IMR-90 (cell line): ENCODE data around the gene GAL3ST2. TPM values are rescaled to one million over a fixed set of nuclear protein-coding genes. Genes with fewer than 3 reads are reported as not detected.

ENCODE experiments used
- ATAC-seq: fragments of 200-7000 bp; cut with Tn5 transposase; 2 replicates; pipeline ENCODE4 v1.9.1; 2020; ENCODE audit warnings: low read depth, mild to moderate bottlenecking, moderate library complexity
- BruUV-seq: library from RNA; stranded (reverse); fragments of 400-500 nt; replicated peaks from 2 replicates; lab custom pipeline; 2021; lab: Mats Ljungman, UMichigan
- CTCF ChIA-PET: fragments of 300-600 bp; formaldehyde crosslinking; extraction: SDS; loops from one replicate; lab custom pipeline; 2021; ENCODE audit warnings: antibody characterized with exemption; lab: Yijun Ruan, JAX
- POLR2A ChIA-PET: fragments of 300-600 bp; sonication (Branson Sonifier 250); formaldehyde crosslinking; loops from one replicate; lab custom pipeline; 2022; ENCODE audit warnings: antibody characterized with exemption; ENCODE audit not compliant: unreplicated experiment; lab: Charles Lee
- DNase-seq: peaks from one replicate; pipeline ENCODE4 v3.0.0; 2013
- H2AFZ ChIP-seq: replicated peaks from 2 replicates; pipeline ENCODE3; 2013; ENCODE audit warnings: low read length, mild to moderate bottlenecking; ENCODE audit not compliant: poor library complexity
- H2AK5ac ChIP-seq: 2 replicates; pipeline ENCODE4 v1.6.1; 2013; ENCODE audit warnings: low read depth, low read length, inconsistent platforms
- H2AK9ac ChIP-seq: replicated peaks from 2 replicates; pipeline ENCODE3; 2013; ENCODE audit warnings: mild to moderate bottlenecking, low read depth, low read length, moderate library complexity; ENCODE audit not compliant: poor library complexity
- H2BK120ac ChIP-seq: 2 replicates; pipeline ENCODE4 v1.6.1; 2013; ENCODE audit warnings: low read depth, low read length, inconsistent platforms
- H2BK15ac ChIP-seq: 3 replicates; pipeline ENCODE4 v1.6.1; 2013; ENCODE audit warnings: low read depth, low read length, inconsistent platforms
- H2BK20ac ChIP-seq: 2 replicates; pipeline ENCODE4 v1.6.1; 2013; ENCODE audit warnings: low read depth, mild to moderate bottlenecking, inconsistent platforms, low read length, moderate library complexity
- H2BK5ac ChIP-seq: 2 replicates; pipeline ENCODE4 v1.6.1; 2013; ENCODE audit warnings: mild to moderate bottlenecking, low read depth, low read length, inconsistent platforms; ENCODE audit not compliant: poor library complexity, severe bottlenecking
- H3K14ac ChIP-seq: replicated peaks from 2 replicates; pipeline ENCODE4 v1.6.1; 2013; ENCODE audit warnings: low read depth, low read length, inconsistent platforms
- H3K18ac ChIP-seq: 2 replicates; pipeline ENCODE4 v1.6.1; 2013; ENCODE audit warnings: low read depth, low read length, control low read depth
- H3K23ac ChIP-seq: 2 replicates; pipeline ENCODE4 v1.6.1; 2013; ENCODE audit warnings: low read depth, low read length, inconsistent platforms
- H3K27ac ChIP-seq: 2 replicates; pipeline ENCODE4 v1.5.1; 2013; ENCODE audit warnings: mild to moderate bottlenecking, control low read depth, low read length; ENCODE audit not compliant: insufficient read depth
- H3K27me3 ChIP-seq: 2 replicates; pipeline ENCODE4 v1.6.1; 2013; ENCODE audit warnings: low read length; ENCODE audit not compliant: control insufficient read depth, insufficient read depth
- H3K36me3 ChIP-seq: 2 replicates; pipeline ENCODE4 v1.6.1; 2013; ENCODE audit warnings: low read length, mixed read lengths; ENCODE audit not compliant: control insufficient read depth, insufficient read depth
- H3K4ac ChIP-seq: 2 replicates; pipeline ENCODE4 v1.6.1; 2013; ENCODE audit warnings: low read depth, low read length, inconsistent platforms
- H3K4me1 ChIP-seq: 2 replicates; pipeline ENCODE4 v1.6.1; 2013; ENCODE audit warnings: low read length, mixed read lengths; ENCODE audit not compliant: control insufficient read depth, insufficient read depth
- H3K4me2 ChIP-seq: 2 replicates; pipeline ENCODE4 v1.6.1; 2013; ENCODE audit warnings: low read depth, mild to moderate bottlenecking, control low read depth, low read length, moderate library complexity
- H3K4me3 ChIP-seq: 2 replicates; pipeline ENCODE4 v1.5.1; 2013; ENCODE audit warnings: low read depth, mild to moderate bottlenecking, control low read depth, low read length, moderate library complexity; ENCODE audit not compliant: insufficient read depth
- H3K56ac ChIP-seq: 2 replicates; pipeline ENCODE4 v1.6.1; 2013; ENCODE audit warnings: low read length, inconsistent platforms; ENCODE audit not compliant: insufficient read depth; ENCODE audit errors: extremely low read depth
- H3K79me1 ChIP-seq, 2 experiments: 2 replicates each; pipeline ENCODE4 v1.6.1; 2013; ENCODE audit warnings: low read length in 2 of 2, inconsistent platforms in 1 of 2, low read depth in 1 of 2
- H3K9ac ChIP-seq: 2 replicates; pipeline ENCODE4 v1.6.1; 2013; ENCODE audit warnings: low read depth, low read length, control low read depth
- H3K9me1 ChIP-seq: 2 replicates; pipeline ENCODE4 v1.6.1; 2013; ENCODE audit warnings: low read length, inconsistent platforms; ENCODE audit not compliant: insufficient read depth
- H3K9me3 ChIP-seq: 2 replicates; pipeline ENCODE4 v1.6.1; 2013; ENCODE audit warnings: low read length; ENCODE audit not compliant: control insufficient read depth, insufficient read depth
- H4K20me1 ChIP-seq: 2 replicates; pipeline ENCODE4 v1.6.1; 2013; ENCODE audit warnings: low read length, inconsistent platforms; ENCODE audit not compliant: insufficient read depth
- H4K5ac ChIP-seq: 2 replicates; pipeline ENCODE4 v1.6.1; 2013; ENCODE audit warnings: mild to moderate bottlenecking, low read depth, low read length, control low read depth
- H4K8ac ChIP-seq, 2 experiments: 2 replicates each; pipeline ENCODE4 v1.6.1; 2013; ENCODE audit warnings: low read depth in 2 of 2, low read length in 2 of 2, control low read depth in 1 of 2, inconsistent platforms in 1 of 2
- H4K91ac ChIP-seq: 2 replicates; pipeline ENCODE4 v1.6.1; 2013; ENCODE audit warnings: low read depth, low read length, inconsistent platforms; ENCODE audit not compliant: insufficient read depth
- BHLHE40 ChIP-seq: fragments of 150-350 bp; IDR thresholded peaks from 2 replicates; pipeline ENCODE4 v1.6.1; 2016; ENCODE audit warnings: mild to moderate bottlenecking, low read depth, low read length
- CHD1 ChIP-seq: IDR thresholded peaks from 2 replicates; pipeline ENCODE4 v1.6.1; 2012; ENCODE audit warnings: low read depth, low read length, improper control_type of control experiment
- FOS ChIP-seq: fragments of 150-350 bp; IDR thresholded peaks from 2 replicates; pipeline ENCODE4 v1.6.1; 2016; ENCODE audit warnings: low read depth, low read length
- MAFK ChIP-seq: IDR thresholded peaks from 2 replicates; pipeline ENCODE4 v1.6.1; 2012; ENCODE audit warnings: low read depth, low read length, improper control_type of control experiment
- MAZ ChIP-seq: IDR thresholded peaks from 2 replicates; pipeline ENCODE4 v1.6.1; 2012; ENCODE audit warnings: low read depth, mild to moderate bottlenecking, low read length, improper control_type of control experiment, moderate library complexity, borderline replicate concordance
- MXI1 ChIP-seq: IDR thresholded peaks from 2 replicates; pipeline ENCODE4 v1.6.1; 2012; ENCODE audit warnings: low read depth, mild to moderate bottlenecking, low read length, moderate library complexity, borderline replicate concordance
- NFE2L2 ChIP-seq: fragments of 150-350 bp; IDR thresholded peaks from 2 replicates; pipeline ENCODE4 v1.6.1; 2016; ENCODE audit warnings: low read depth, mild to moderate bottlenecking, low read length
- POLR2A ChIP-seq: IDR thresholded peaks from 2 replicates; pipeline ENCODE4 v1.6.1; 2012; ENCODE audit warnings: mild to moderate bottlenecking, low read depth, low read length
- RCOR1 ChIP-seq: IDR thresholded peaks from 2 replicates; pipeline ENCODE4 v1.6.1; 2012; ENCODE audit warnings: mild to moderate bottlenecking, low read length, improper control_type of control experiment; ENCODE audit not compliant: insufficient replicate concordance
- RFX5 ChIP-seq: IDR thresholded peaks from 2 replicates; pipeline ENCODE4 v1.8.0; 2012; ENCODE audit warnings: low read depth, mild to moderate bottlenecking, low read length, moderate library complexity
- SMC3 ChIP-seq: fragments of 150-350 bp; IDR thresholded peaks from 2 replicates; pipeline ENCODE4 v1.6.1; 2016; ENCODE audit warnings: low read depth, mild to moderate bottlenecking, antibody characterized with exemption, low read length, moderate library complexity
- WGBS, 2 experiments: methylation state at CpG; one replicate each; pipeline versions ENCODE4 v1.1.5 to v1.1.7; 2013; ENCODE audit warnings: missing lambda C conversion rate in 2 of 2; ENCODE audit not compliant: insufficient read length in 1 of 2; ENCODE audit errors: extremely low coverage in 2 of 2; 5-methylcytosine and 5-hydroxymethylcytosine counted together
- dilution Hi-C: fragments of 300-500 bp; cut with HindIII; formaldehyde crosslinking; loops from one replicate; pipeline ENCODE4 v1.14.3; 2018; ENCODE audit warnings: low sequenced_read_pairs; ENCODE audit not compliant: unreplicated experiment
- in situ Hi-C: fragments of 300-500 bp; cut with MboI; formaldehyde crosslinking; loops from 3 replicates; pipeline ENCODE4 v1.14.3; 2019; ENCODE audit warnings: low sequenced_read_pairs, inconsistent platforms, mixed read lengths
- intact Hi-C: fragments of 100-400 bp; cut with micrococcal nuclease; formaldehyde crosslinking; loops from 2 replicates; pipeline ENCODE4 v1.10.0; 2022
- polyA plus RNA-seq, 3 experiments: library from polyadenylated mRNA; depleted of rRNA; stranded (reverse); fragments of >200 nt; gene quantifications; 2 replicates each; pipeline ENCODE4 v1.2.3, GENCODE V29; 2012; ENCODE audit warnings: low replicate concordance in 1 of 3
- total RNA-seq: library from RNA; depleted of rRNA; stranded (reverse); fragments of >200 nt; gene quantifications from 2 replicates; pipeline ENCODE4 v1.2.3, GENCODE V29; 2012
- TF ChIP-seq, protein P1 (sequence below): conservative IDR thresholded peaks from 2 replicates; pipeline ENCODE4 v1.5.1; 2012; ENCODE audit warnings: mild to moderate bottlenecking, low read depth, low read length, improper control_type of control experiment
- TF ChIP-seq, protein P2 (sequence below): fragments of 150-350 bp; IDR thresholded peaks from 2 replicates; pipeline ENCODE4 v1.6.1; 2016; ENCODE audit warnings: low read depth, mild to moderate bottlenecking, low read length, moderate library complexity, borderline replicate concordance

GAL3ST2 gene
- total and polyA plus RNA-seq, 2 of the 4 experiments (the other 2 are of a cell fraction), result 0.07 TPM; not detected in 1

DNA sequence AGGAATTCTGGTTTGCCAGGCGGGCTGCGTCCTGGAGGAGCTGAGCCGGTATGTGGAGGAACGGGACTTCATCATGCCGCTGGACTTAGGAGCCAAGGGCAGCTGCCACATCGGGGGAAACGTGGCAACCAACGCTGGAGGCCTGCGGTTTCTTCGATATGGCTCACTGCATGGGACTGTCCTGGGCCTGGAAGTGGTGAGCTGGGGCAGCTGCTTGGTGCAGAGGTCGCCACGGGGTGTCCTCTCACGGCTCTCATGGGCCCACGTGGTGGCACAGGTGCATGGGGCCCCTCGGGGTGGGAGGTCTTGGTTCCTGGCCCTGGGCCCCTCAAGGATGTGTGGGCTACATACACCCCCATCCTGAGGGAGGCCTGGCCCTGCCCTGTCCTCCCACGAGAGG, 33.0 kb upstream of the GAL3ST2 start:
- Histone ChIP-seq H4K5ac (no peak overlapping the region), H3K27me3 (no peaks in the 10 kb centered on the region), H3K4me3 (no peak overlapping the region), H3K4ac (no peak overlapping the region), H3K9me3 (0 out of 2 replicates have a peak, but pooled peaks cover 2% of the 10 kb centered on the region), H2BK20ac (no peak overlapping the region), H3K9ac (no peak overlapping the region), H2BK15ac (no peak overlapping the region), H3K27ac (no peak overlapping the region), H3K9me1 (peaks cover 10% of the 10 kb centered on the region), H3K4me2 (no peak overlapping the region), H2BK120ac (no peak overlapping the region), H2AFZ (no peak overlapping the region), H3K23ac (no peak overlapping the region), H4K20me1 (peaks cover 22% of the 10 kb centered on the region), H2AK5ac (no peak overlapping the region), H3K18ac (no peak overlapping the region), H3K36me3 (peaks cover 38% of the 10 kb centered on the region), H2BK5ac (no peak overlapping the region), H3K56ac (no peak overlapping the region), H3K14ac (no peak overlapping the region), H4K8ac (no peak overlapping the region), H4K91ac (no peak overlapping the region), H3K4me1 (peaks cover 3% of the 10 kb centered on the region), H2AK9ac (no peak overlapping the region), H3K79me1 (peaks cover 4 to 14% of the 10 kb centered on the region in 2 experiments; a peak in 3 of 4 replicates)
- TF ChIP-seq, protein P1, sequence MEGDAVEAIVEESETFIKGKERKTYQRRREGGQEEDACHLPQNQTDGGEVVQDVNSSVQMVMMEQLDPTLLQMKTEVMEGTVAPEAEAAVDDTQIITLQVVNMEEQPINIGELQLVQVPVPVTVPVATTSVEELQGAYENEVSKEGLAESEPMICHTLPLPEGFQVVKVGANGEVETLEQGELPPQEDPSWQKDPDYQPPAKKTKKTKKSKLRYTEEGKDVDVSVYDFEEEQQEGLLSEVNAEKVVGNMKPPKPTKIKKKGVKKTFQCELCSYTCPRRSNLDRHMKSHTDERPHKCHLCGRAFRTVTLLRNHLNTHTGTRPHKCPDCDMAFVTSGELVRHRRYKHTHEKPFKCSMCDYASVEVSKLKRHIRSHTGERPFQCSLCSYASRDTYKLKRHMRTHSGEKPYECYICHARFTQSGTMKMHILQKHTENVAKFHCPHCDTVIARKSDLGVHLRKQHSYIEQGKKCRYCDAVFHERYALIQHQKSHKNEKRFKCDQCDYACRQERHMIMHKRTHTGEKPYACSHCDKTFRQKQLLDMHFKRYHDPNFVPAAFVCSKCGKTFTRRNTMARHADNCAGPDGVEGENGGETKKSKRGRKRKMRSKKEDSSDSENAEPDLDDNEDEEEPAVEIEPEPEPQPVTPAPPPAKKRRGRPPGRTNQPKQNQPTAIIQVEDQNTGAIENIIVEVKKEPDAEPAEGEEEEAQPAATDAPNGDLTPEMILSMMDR, result no peak
- TF ChIP-seq RFX5 (no peak), NFE2L2 (no peak), SMC3 (no peak), MXI1 (no peak), FOS (no peak), MAFK (no peak), MAZ (no peak), RCOR1 (no peak), BHLHE40 (no peak), POLR2A (no peak), CHD1 (no peak)
- TF ChIP-seq, protein P2, sequence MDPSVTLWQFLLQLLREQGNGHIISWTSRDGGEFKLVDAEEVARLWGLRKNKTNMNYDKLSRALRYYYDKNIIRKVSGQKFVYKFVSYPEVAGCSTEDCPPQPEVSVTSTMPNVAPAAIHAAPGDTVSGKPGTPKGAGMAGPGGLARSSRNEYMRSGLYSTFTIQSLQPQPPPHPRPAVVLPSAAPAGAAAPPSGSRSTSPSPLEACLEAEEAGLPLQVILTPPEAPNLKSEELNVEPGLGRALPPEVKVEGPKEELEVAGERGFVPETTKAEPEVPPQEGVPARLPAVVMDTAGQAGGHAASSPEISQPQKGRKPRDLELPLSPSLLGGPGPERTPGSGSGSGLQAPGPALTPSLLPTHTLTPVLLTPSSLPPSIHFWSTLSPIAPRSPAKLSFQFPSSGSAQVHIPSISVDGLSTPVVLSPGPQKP, result no peak
- POLR2A ChIA-PET, result no interaction called here
- dilution Hi-C loops (no loop called here), in situ Hi-C loops (no loop called here), intact Hi-C loops (no loop called here)
- ATAC-seq (no peak), DNase-seq (no peak)
- WGBS, 2 experiments, result 88% methylated on average over 5 of the region's 16 CpGs; no CpG with 5 or more reads in 1 of the 2 experiments
- no TSS peak for BruUV-seq
- CTCF ChIA-PET, result no interaction called here
